GM12873 (cell line): ENCODE results near the gene DNAH17.

Source experiments
- CTCF ChIP-seq: IDR thresholded peaks from 2 replicates; pipeline ENCODE4 v1.5.1; 2012; ENCODE audit warnings: low read depth, mild to moderate bottlenecking, moderate library complexity, low read length, control low read depth; ENCODE audit not compliant: insufficient read depth; ENCODE audit errors: missing control alignments

The DNAH17 gene

GRCh38 chr17:78395155-78395554 is 182.0 kb downstream of the DNAH17 start:
- no peak for TF ChIP-seq CTCF

- no peak for TF ChIP-seq CTCF
Measured at GRCh38 chr17:78394209-78394608, 183.0 kb downstream of the DNAH17 start.

GRCh38 chr17:78393575-78393974 is 183.6 kb downstream of the DNAH17 start:
- TF ChIP-seq CTCF = no peak

- no peak for TF ChIP-seq CTCF
Measured at GRCh38 chr17:78392295-78392694, 184.9 kb downstream of the DNAH17 start.

DNA sequence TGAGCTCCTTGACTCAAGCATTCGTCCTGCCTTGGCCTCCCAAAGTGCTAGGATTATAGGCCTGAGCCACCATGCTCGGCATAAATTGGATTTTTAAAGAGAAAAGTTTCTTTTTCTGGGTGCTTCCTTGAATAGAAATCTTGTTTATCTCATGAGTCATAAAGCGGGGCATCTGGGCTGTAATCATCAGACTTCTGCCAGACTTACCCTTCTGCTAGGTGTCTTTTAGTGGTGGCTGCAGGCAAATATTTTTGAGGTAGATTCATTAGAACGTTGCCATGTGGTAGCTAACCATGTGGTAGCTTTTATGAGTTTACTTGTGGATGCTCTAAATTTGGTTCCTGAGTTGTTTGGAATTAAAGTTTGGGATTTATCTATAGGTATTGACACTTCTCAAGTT is 185.4 kb downstream of the DNAH17 start:
- TF ChIP-seq CTCF = no peak

DNA sequence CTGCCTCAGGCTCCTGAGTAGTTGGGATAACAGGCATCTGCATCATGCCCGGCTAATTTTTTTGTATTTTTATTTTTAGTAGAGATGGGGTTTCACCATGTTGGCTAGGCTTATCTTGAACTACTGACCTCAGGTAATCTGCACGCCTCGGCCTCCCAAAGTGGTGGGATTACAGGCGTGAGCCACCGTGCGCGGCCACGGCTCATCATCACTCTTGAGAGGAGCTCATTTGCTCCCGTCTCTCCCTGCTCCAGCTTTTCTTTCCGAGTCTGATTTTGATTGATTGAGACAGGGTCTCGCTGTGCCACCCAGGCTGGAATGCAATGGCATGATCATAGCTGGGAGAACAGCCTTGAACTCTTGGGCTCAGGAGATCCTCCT is 186.2 kb downstream of the DNAH17 start:
- no peak for TF ChIP-seq CTCF

DNA sequence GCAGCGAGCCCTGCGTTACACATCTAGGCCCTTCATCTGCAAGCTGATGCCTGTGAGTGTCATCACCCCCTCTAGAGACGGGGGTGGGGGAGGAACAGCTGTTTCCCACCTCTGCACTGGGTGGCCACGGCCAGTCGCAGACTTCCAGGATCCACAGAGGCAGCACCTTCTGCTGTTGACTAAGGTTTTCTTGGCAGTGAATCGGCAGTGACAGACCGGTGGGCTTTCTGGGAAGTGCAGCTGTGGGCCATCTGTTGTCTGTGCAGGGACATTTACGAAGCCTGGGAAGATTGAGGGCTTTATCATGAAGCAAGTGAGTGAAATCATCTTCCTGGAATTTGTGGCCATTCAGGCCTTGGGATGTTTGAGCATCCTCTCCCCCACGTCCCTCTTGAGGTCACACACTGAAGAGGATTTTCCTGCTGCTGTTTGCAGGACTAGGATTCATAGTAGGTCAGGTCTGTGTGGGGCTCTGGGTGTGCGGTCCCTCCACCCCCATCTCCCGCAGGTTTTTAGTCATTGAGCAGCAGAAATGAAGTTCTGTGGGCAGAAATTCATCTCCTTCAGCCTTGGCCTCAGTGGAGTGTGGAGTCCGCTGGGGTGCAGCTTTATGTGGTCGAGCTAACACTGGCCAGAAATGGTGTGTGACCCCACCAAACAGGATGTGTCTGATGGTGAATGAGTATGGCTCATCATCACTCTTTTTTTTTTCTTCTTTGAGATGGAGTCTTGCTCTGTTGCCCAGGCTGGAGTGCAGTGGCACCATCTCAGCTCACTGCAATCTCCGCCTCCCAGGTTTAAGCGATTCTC is 186.8 kb downstream of the DNAH17 start:
- peak; percentile 34 for TF ChIP-seq CTCF
